SIG-M5 treated with dmso at 0.1 percent for 504 hours (cell line): ENCODE measurements around the gene GATM.
"Not testable (repeated sequence)": the region's sequence is repeated elsewhere in the genome, so short reads cannot be mapped to it uniquely, and the experiment has no call there.

Source experiments
- DNase-seq: peaks from one replicate; lab custom pipeline; 2025; ENCODE audit not compliant: unreplicated experiment; lab: John Stamatoyannopoulos, UW

Gene GATM

DNA sequence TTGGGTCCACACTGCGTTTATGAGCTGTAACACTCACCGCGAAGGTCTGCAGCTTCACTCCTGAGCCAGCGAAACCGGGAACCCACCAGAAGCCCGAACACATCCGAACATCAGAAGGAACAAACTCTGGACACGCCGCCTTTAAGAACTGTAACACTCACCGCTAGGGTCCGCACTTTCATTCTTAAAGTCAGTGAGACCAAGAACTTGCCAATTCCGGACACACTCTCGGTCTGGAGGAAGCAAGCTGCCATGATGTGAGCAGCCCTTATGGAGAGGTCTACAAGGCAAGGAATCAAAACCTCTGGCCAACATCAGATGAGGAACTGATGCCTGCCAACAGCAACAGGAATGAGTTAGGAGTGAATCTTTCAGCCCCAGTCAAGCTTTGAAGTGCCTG is 63.4 kb downstream of the GATM start:
- DNase-seq = no peak

GRCh38 chr15:45314117-45314516 is 64.2 kb downstream of the GATM start:
- DNase-seq = not testable (repeated sequence)
